ENCODE results near the gene SLC4A3.

SLC4A3 gene

DNA sequence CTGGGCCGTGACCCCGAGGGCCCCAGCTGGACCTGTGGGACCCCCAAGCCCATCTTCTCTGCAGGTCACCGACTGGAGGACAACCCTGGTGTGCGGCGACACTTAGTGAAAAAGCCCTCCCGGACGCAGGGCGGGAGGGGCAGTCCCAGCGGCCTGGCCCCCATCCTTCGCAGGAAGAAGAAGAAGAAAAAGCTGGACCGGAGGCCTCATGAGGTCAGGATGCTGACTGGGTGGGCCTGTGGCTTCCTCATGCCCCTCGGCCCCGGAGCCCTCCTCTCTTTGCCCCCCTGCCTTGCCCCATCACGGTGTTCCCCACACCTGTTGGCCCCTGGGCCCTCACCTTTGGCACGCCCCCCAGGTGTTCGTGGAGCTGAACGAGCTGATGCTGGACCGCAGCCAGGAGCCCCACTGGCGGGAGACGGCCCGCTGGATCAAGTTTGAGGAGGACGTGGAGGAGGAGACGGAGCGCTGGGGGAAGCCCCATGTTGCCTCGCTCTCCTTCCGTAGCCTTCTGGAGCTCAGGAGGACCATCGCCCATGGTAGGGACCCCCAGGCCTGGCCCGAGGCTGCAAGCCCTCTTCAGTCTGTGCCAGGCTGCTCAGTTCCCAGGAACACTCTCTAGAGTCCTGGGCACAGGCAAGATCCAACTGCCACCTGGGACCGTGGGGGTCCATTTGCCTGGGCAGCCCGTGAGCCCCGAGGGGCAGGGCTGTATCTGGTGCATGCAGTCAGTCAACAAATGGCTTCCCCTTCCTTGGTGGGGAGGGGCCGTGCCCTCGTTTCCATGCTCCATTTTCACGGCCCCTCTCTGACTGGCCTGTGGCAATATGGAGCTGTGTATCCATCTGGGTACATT lies 4.7 kb downstream of the SLC4A3 start:
- TF ChIP-seq, protein P1, sequence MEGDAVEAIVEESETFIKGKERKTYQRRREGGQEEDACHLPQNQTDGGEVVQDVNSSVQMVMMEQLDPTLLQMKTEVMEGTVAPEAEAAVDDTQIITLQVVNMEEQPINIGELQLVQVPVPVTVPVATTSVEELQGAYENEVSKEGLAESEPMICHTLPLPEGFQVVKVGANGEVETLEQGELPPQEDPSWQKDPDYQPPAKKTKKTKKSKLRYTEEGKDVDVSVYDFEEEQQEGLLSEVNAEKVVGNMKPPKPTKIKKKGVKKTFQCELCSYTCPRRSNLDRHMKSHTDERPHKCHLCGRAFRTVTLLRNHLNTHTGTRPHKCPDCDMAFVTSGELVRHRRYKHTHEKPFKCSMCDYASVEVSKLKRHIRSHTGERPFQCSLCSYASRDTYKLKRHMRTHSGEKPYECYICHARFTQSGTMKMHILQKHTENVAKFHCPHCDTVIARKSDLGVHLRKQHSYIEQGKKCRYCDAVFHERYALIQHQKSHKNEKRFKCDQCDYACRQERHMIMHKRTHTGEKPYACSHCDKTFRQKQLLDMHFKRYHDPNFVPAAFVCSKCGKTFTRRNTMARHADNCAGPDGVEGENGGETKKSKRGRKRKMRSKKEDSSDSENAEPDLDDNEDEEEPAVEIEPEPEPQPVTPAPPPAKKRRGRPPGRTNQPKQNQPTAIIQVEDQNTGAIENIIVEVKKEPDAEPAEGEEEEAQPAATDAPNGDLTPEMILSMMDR (IDR thresholded peaks at IDR 0.05; ENCODE audit: insufficient read depth, low read depth, low read length, missing control alignments) = no peak
- no peak overlapping the region for H3K4me3 ChIP-seq (ENCODE audit: low read length)
- no peak for DNase-seq (ENCODE audit: low read depth)

DNA sequence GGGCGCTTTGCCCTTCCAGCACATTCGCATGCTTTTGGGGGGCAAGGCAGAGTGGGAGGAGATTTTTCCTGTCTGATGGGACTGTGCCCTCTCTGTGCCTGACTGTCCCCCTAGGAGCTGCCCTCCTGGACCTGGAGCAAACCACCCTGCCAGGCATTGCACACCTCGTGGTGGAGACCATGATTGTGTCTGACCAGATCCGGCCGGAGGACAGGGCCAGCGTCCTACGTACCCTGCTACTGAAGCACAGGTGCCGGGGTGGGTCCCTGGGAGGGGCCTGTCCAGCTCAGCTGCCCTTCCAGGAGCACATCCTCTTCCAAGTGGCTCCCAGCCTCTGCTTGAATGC lies 5.3 kb downstream of the SLC4A3 start:
- no peak overlapping the region for H3K4me3 ChIP-seq (ENCODE audit: low read length)
- DNase-seq (ENCODE audit: low read depth) = no peak
- TF ChIP-seq, protein P1 (IDR thresholded peaks at IDR 0.05; ENCODE audit: insufficient read depth, low read depth, low read length, missing control alignments) = no peak

DNA sequence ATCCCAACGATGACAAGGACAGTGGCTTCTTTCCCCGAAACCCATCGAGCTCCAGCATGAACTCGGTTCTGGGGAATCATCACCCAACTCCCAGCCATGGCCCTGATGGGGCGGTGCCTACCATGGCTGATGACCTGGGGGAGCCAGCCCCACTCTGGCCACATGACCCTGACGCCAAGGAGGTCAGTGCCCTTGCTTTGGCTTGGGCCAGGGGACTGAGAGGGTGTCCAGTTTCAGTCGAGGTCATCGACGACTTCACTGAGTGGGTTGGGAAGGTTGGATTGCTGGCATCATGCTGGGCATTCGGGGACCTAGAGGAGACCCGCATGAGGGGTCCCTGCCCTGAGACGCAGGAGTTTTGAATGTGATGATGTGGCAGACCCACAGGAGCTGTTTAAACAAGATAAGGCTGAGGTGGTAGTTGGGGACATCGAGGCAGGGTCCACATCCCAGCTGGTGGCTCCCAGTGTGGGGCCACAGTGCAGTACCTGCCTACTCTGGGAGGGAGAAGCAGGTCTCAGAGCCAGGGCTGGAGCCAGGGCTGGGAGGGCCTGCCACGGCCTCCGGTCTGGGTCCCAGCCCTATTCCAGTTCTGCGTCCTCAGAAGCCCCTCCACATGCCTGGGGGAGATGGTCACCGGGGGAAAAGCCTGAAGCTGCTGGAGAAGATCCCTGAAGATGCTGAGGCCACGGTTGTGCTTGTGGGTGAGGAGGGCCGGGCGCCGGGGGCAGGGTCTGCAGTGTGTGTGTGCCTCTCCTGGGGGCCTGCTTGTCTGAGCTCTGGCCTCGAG lies 6.0 kb downstream of the SLC4A3 start:
- H3K4me3 ChIP-seq (ENCODE audit: low read length) = no peak overlapping the region

DNA sequence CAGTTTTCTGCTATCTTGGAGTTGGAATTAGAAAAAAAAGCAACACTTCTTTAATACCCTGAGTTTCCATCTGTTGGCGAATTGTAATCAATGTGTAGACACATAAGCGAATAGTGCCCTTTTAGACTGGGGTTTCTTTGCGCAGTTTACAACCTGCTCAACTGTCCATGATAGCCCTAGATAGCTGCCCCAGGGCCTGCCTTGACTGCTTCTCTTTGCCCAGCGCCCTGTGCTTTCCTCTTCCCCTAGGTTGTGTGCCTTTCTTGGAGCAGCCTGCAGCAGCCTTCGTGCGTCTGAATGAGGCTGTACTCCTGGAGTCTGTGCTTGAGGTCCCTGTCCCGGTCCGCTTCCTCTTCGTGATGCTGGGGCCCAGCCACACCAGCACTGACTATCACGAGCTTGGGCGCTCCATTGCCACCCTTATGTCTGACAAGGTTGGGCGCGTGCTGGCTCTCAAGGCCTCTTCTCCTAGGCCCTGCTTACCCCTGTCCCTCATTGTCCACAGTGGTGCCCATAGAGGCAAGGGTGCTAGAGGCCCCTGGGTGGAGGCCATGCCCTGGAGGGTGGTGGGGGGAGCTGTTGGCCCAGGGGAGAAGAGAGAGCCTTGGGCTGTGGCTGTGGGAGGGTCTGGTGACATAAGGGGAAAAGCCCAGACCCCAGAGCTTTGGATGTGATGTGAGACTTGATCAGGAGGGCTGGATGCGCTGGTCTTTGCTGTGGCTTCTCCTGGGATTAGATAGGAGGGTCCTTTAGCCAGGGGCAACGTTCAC lies 6.9 kb downstream of the SLC4A3 start:
- TF ChIP-seq, protein P1 (IDR thresholded peaks at IDR 0.05; ENCODE audit: insufficient read depth, low read depth, low read length, missing control alignments) = no peak
- DNase-seq (ENCODE audit: low read depth) = no peak
- no peak overlapping the region for H3K4me3 ChIP-seq (ENCODE audit: low read length)

More for the DNA sequence above, 6.0 kb downstream of the SLC4A3 start:
- TF ChIP-seq, protein P1 (IDR thresholded peaks at IDR 0.05; ENCODE audit: insufficient read depth, low read depth, low read length, missing control alignments) = no peak
- no peak for DNase-seq (ENCODE audit: low read depth)

DNA sequence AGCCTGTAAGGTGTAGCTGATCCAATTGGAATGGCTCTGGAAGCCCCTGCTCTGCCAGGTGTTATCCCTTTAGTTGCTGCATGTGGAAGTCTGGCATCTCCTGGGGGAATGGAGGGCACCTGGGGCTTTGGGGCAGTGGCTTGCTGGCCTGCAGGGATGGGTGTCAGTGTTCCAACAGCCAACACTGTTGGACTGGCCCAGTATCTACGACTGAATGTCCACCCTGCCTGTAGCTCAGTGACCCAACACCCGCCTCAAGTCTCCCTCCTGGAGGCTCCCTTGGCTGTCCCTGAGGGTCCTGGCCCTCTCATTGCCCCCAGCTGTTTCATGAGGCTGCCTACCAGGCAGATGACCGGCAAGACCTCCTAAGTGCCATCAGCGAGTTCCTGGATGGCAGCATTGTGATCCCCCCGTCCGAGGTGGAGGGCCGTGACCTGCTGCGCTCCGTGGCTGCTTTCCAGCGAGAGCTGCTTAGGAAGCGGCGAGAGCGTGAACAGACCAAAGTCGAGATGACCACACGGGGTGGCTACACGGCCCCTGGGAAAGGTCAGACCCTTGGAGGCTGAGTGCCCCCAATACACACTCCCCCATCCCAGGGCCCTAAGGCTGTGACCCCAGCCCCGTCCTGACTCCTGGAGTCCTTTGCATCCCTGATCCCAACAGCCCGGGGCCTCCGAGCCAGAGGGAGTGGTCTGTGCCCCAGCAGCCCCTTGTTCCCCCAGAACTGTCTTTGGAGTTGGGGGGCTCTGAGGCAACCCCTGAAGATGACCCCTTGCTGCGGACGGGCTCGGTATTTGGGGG lies 7.7 kb downstream of the SLC4A3 start:
- DNase-seq (ENCODE audit: low read depth) = no peak
- TF ChIP-seq, protein P1 (IDR thresholded peaks at IDR 0.05; ENCODE audit: insufficient read depth, low read depth, low read length, missing control alignments) = no peak
- H3K4me3 ChIP-seq (ENCODE audit: low read length) = no peak overlapping the region

Data from epithelial cell of esophagus (primary cell).